Glutamatergic neuron (in vitro differentiated cells): ENCODE data around the gene CYP2C8. TPM values are rescaled to one million over a fixed set of nuclear protein-coding genes. Genes with fewer than 3 reads are reported as not detected.

Source experiments
- DNase-seq: peaks from one replicate; pipeline ENCODE4 v3.0.0; 2022
- H3K27ac Mint-ChIP-seq: one replicate; pipeline ENCODE4 v1.8.0; 2020; ENCODE audit warnings: mild to moderate bottlenecking, mixed read lengths, inconsistent platforms; ENCODE audit not compliant: unreplicated experiment
- H3K27me3 Mint-ChIP-seq: one replicate; pipeline ENCODE4 v1.8.0; 2020; ENCODE audit warnings: mild to moderate bottlenecking, moderate library complexity, mixed read lengths, inconsistent platforms; ENCODE audit not compliant: unreplicated experiment
- H3K36me3 Mint-ChIP-seq: one replicate; pipeline ENCODE4 v1.8.0; 2020; ENCODE audit warnings: mild to moderate bottlenecking, mixed read lengths, inconsistent platforms; ENCODE audit not compliant: unreplicated experiment
- H3K4me1 Mint-ChIP-seq: one replicate; pipeline ENCODE4 v1.8.0; 2020; ENCODE audit warnings: mild to moderate bottlenecking, low read depth, mixed read lengths, inconsistent platforms; ENCODE audit not compliant: unreplicated experiment
- H3K4me3 Mint-ChIP-seq: one replicate; pipeline ENCODE4 v1.8.0; 2020; ENCODE audit warnings: mild to moderate bottlenecking, mixed read lengths, inconsistent platforms; ENCODE audit not compliant: unreplicated experiment
- H3K9me3 Mint-ChIP-seq: one replicate; pipeline ENCODE4 v1.8.0; 2020; ENCODE audit warnings: mild to moderate bottlenecking, moderate library complexity, mixed read lengths, inconsistent platforms; ENCODE audit not compliant: unreplicated experiment
- CTCF ChIP-seq: fragments of 200-600 bp; sonication (generic); IDR thresholded peaks from one replicate; pipeline ENCODE4 v1.5.0; 2021; ENCODE audit not compliant: partially characterized antibody, unreplicated experiment
- total RNA-seq: library from RNA; stranded (reverse); fragmentation: NEBNext Ultra II Directional; extraction: Animal tissue kit (Norgen Biotek cat#: 25700); gene quantifications from one replicate; pipeline ENCODE4 v1.2.1, GENCODE V29; 2021; ENCODE audit not compliant: unreplicated experiment

CYP2C8 gene
- total RNA-seq, 1 donor from 2014 or later: 3.2 TPM

GRCh38 chr10:95048206-95048605 is 21.1 kb downstream of the CYP2C8 start:
- DNase-seq: no peak
- Mint-ChIP-seq H3K4me1 (no peaks in the 10 kb centered on the region), H3K36me3 (no peaks in the 10 kb centered on the region), H3K9me3 (no peaks in the 10 kb centered on the region), H3K4me3 (no peak overlapping the region), H3K27me3 (no peaks in the 10 kb centered on the region), H3K27ac (no peak overlapping the region)
- no peak for TF ChIP-seq CTCF

GRCh38 chr10:95039281-95039680 is 30.0 kb downstream of the CYP2C8 start:
- H3K9me3 Mint-ChIP-seq: no peaks in the 10 kb centered on the region
- no peaks in the 10 kb centered on the region for H3K27me3 Mint-ChIP-seq
- no peak overlapping the region for H3K27ac Mint-ChIP-seq
- no peaks in the 10 kb centered on the region for H3K36me3 Mint-ChIP-seq
- H3K4me1 Mint-ChIP-seq: no peaks in the 10 kb centered on the region
- no peak for DNase-seq
- TF ChIP-seq CTCF: no peak
- no peak overlapping the region for H3K4me3 Mint-ChIP-seq

GRCh38 chr10:95035332-95036295 is 33.7 kb downstream of the CYP2C8 start:
- no peaks in the 10 kb centered on the region for H3K27me3 Mint-ChIP-seq
- DNase-seq: no peak
- no peaks in the 10 kb centered on the region for H3K9me3 Mint-ChIP-seq
- TF ChIP-seq CTCF: no peak
- no peak overlapping the region for H3K4me3 Mint-ChIP-seq
- H3K27ac Mint-ChIP-seq: no peak overlapping the region
- H3K4me1 Mint-ChIP-seq: no peaks in the 10 kb centered on the region
- H3K36me3 Mint-ChIP-seq: no peaks in the 10 kb centered on the region

- H3K27ac Mint-ChIP-seq: no peak overlapping the region
- H3K36me3 Mint-ChIP-seq: no peaks in the 10 kb centered on the region
- no peak for DNase-seq
- no peak overlapping the region for H3K4me3 Mint-ChIP-seq
- no peak for TF ChIP-seq CTCF
- H3K4me1 Mint-ChIP-seq: no peaks in the 10 kb centered on the region
- H3K9me3 Mint-ChIP-seq: no peaks in the 10 kb centered on the region
- H3K27me3 Mint-ChIP-seq: no peaks in the 10 kb centered on the region
Observed at GRCh38 chr10:95034401-95034800, 34.9 kb downstream of the CYP2C8 start.

GRCh38 chr10:95031656-95032055 is 37.6 kb downstream of the CYP2C8 start:
- Mint-ChIP-seq H3K27ac (no peak overlapping the region), H3K36me3 (no peaks in the 10 kb centered on the region), H3K4me3 (no peak overlapping the region), H3K9me3 (no peaks in the 10 kb centered on the region), H3K4me1 (no peaks in the 10 kb centered on the region), H3K27me3 (no peaks in the 10 kb centered on the region)
- TF ChIP-seq CTCF: no peak
- no peak for DNase-seq
